GM12891 (cell line): Measurements from ENCODE around the gene TAOK3.

Experiments used
- DNase-seq: peaks from one replicate; pipeline ENCODE4 v3.0.0; 2011; ENCODE audit warnings: low spot score; ENCODE audit not compliant: insufficient read length
- FAIRE-seq: peaks from 2 replicates; lab custom pipeline; 2011; peaks lifted over from hg19 to GRCh38; lab: Jason Lieb, UNC
- PAX5 ChIP-seq: IDR thresholded peaks from 2 replicates; pipeline ENCODE4 v1.6.1; 2011; ENCODE audit warnings: low read length, moderate library complexity, mild to moderate bottlenecking; ENCODE audit not compliant: insufficient read depth, severe bottlenecking
- POLR2A ChIP-seq: IDR thresholded peaks from 2 replicates; pipeline ENCODE4 v1.6.1; 2011; ENCODE audit warnings: low read depth, low read length, control low read depth
- POLR2AphosphoS5 ChIP-seq: IDR thresholded peaks from 2 replicates; pipeline ENCODE4 v1.6.1; 2011; ENCODE audit warnings: low read depth, low read length, control low read depth
- POU2F2 ChIP-seq: IDR thresholded peaks from 2 replicates; pipeline ENCODE4 v1.6.1; 2011; ENCODE audit warnings: low read depth, mild to moderate bottlenecking, control low read depth, low read length, moderate library complexity
- SPI1 ChIP-seq: IDR thresholded peaks from 2 replicates; pipeline ENCODE4 v1.6.1; 2011; ENCODE audit warnings: low read depth, low read length, control low read depth
- TAF1 ChIP-seq: IDR thresholded peaks from 2 replicates; pipeline ENCODE4 v1.6.1; 2011; ENCODE audit warnings: low read depth, low read length, control low read depth

TAOK3 gene

DNA sequence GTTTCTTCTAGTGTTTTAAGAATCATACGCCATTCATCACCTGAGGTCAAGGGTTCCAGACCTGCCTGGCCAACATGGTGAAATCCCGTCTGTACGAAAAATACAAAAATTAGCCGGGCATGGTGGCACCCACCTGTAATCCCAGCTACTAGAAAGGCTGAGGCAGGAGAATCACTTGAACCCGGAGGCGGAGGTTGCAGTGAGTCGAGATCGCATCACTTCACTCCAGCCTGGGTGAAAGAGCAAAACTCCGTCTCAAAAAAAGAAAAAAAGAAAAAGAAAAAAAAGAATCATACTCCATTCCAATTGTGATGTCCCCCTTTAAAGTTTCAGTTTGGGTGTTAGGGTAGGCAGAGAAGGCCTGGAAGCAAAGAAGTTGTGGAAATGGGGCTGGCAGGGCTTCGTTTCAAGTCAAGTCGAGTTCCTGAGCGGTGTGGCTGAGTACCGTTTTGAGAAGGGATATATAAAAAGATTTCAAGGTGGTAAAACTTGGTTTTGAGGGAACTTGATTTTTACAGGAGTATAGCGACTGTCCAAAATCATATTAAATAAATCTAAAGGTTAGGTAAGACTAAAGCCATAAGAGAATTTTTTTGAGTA lies 1.5 kb upstream of the TAOK3 start:
- DNase-seq (no peak), FAIRE-seq (no peak)
- TF ChIP-seq TAF1 (no peak), POLR2AphosphoS5 (no peak), PAX5 (no peak), POLR2A (no peak), SPI1 (no peak), POU2F2 (no peak)

DNA sequence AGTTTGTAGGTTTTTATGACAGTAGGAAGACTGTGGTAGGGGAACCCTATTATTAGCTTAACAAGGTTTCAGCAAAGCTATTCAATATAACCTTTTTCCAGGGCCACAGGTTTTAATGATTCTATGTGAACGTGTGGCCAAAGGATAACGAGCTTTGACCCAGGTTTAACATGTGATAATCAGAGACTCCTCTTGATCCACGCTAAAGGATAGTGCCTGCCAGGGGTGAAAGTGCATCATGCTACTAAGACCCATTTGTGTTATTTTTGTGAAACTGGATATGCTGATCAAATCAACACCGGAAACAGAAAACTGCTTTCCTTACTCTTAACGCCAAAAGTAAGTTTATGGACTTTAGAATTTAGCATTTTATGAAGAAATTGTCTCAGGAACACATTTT lies 909 bp upstream of the TAOK3 start:
- DNase-seq (no peak), FAIRE-seq (no peak)
- TF ChIP-seq SPI1 (no peak), TAF1 (no peak), POLR2A (no peak), POU2F2 (no peak), POLR2AphosphoS5 (no peak), PAX5 (no peak)

DNA sequence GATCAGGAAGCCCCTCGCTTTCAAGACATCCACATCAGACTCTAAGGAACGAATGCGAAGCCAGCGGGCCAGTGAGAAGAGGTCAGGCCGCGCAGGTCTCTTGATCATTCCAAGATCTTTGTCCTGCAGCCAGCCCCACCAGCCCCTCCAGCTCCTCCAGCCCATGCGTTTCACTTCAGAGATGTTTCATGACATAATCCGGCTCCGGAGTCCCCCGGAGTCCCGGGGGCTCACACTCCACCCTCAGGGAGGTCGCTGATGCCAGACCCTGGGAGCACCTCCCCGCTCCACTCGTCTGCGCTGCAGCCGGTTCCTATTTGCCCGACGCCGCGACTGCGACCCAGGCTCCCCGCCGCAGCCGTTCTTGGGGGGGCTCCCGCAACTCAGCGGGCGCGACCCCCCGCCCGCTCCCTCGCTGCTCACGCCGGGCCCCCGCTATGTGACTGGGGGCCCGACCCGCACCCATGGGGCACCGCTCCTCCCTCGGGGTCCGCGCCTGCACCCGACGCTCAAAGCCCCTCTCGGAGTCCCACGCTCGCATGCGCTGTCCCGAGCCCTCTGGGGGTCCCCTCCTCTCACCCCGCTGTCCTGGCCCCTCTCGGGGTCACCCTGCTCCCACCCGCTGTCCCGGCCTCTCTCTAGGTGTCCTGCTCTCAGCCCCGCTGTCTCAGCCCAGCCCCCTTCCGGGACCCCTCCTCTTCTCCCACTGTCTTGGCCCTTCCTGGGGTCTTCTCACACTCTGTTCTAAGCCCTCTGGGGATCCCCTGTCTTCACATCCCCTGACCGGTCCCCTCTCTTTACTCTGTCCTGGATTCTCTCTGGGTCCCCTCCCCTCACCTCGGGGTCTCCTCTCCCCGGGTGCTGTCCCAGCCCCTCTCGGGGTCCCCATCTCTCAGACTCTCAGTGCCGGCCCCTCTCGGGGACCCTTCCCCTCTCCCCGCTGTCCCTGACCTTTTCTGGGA lies 1.1 kb downstream of the TAOK3 start:
- FAIRE-seq (no peak), DNase-seq (no peak)
- TF ChIP-seq POLR2AphosphoS5, result no peak

DNA sequence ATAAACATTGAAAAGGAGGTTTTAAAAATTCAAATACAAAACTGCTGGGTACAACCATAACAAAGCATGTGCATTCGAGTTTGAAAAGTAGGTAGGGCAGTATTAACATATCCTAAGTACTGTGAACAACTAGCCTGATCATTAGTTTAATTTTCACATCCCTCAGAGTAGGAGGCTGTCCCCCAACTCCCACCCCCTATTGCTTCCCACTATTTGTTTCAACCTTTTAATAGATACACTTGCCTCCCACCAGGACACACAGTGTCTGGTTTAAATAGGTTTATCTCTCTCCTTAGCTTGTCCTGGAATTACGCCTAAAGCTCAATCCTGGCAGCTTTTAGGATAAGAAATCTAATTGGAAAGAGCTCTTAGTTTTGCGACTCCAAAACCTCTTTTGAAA lies 2.1 kb downstream of the TAOK3 start:
- FAIRE-seq (no peak), DNase-seq (no peak)
- TF ChIP-seq POLR2A (no peak), POU2F2 (no peak), SPI1 (no peak), TAF1 (no peak), PAX5 (no peak), POLR2AphosphoS5 (no peak)

DNA sequence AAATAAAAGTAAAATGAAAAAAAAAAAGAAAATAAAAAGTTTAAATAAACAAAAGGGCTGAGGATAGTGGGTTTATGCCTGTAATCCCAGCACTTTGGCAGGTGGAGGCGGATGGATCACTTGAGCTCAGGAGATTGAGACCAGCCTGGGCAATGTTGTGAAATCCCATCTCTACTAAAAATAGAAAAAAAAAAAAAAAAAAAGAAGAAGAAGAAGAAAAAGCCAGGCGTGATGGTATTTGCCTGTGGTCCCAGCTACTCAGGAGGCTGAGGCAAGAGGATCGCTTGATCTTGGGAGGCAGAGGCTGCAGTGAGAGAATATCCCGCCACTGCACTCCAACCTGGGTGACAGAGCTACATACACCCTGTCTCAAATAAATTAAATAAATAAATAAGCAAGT lies 3.9 kb downstream of the TAOK3 start:
- DNase-seq (no peak), FAIRE-seq (no peak)
- no peak for TF ChIP-seq POLR2A
- TF ChIP-seq POU2F2, result no peak
- no peak for TF ChIP-seq TAF1
- TF ChIP-seq POLR2AphosphoS5, result no peak
- TF ChIP-seq SPI1, result no peak
- TF ChIP-seq PAX5, result no peak

DNA sequence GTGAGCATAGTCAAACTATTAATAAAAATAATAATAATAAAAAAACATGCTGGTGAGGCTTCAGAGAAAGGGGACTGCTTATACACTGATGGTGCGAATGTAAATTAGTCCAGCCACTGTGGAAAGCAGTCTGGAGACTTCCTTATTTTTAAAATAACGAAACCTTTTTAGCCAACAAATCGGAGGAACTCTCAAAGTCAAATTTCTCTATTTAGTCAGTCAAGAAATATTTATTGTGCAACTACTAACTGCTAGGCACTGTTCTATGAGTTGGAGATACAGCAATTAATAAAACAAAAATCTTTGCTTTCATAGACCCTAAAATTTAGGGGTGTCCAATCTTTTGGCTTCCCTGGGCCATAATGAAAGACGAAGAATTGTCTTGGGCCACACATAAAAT lies 10.8 kb downstream of the TAOK3 start:
- TF ChIP-seq SPI1 (no peak), TAF1 (no peak), POLR2AphosphoS5 (no peak)
- FAIRE-seq (no peak), DNase-seq (no peak)

DNA sequence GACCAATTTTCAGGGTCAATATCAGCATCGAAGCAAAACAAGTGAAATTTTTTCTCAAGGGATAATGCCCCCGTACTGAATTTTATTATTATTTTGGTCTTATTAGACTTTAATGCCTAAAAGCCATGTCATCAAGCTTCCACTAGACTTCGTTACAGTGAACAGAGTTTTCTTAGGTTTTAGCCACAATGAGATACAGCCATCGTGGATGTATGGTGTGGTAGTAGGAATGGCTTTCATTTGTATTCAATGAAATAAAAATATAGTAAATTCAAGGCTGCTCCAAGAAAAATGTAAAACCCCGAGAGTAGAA lies 11.7 kb downstream of the TAOK3 start:
- no peak for TF ChIP-seq PAX5
- TF ChIP-seq TAF1, result no peak
- no peak for TF ChIP-seq POU2F2
- TF ChIP-seq POLR2A, result no peak
- TF ChIP-seq SPI1, result no peak
- TF ChIP-seq POLR2AphosphoS5, result no peak
- DNase-seq, result no peak
- no peak for FAIRE-seq

DNA sequence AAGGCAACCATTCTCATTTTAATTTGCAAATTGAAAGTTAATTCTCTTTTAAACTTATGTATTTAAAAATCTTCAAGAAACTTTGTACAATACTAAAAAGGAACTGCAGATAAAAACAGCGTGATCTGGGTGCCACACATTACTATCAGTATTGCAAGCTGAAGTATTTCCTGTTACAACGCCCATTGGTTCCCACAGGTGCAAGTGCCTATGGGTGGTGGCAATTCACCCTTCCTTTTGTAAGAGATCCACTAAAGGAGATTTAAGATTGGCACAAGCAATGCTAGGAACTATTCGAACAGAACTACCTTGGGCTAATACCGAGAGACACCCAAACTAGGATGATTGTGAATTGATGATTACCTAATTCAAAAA lies 13.2 kb downstream of the TAOK3 start:
- TF ChIP-seq POU2F2 (no peak), SPI1 (no peak)
- FAIRE-seq, result peak; percentile 90
- no peak for DNase-seq

DNA sequence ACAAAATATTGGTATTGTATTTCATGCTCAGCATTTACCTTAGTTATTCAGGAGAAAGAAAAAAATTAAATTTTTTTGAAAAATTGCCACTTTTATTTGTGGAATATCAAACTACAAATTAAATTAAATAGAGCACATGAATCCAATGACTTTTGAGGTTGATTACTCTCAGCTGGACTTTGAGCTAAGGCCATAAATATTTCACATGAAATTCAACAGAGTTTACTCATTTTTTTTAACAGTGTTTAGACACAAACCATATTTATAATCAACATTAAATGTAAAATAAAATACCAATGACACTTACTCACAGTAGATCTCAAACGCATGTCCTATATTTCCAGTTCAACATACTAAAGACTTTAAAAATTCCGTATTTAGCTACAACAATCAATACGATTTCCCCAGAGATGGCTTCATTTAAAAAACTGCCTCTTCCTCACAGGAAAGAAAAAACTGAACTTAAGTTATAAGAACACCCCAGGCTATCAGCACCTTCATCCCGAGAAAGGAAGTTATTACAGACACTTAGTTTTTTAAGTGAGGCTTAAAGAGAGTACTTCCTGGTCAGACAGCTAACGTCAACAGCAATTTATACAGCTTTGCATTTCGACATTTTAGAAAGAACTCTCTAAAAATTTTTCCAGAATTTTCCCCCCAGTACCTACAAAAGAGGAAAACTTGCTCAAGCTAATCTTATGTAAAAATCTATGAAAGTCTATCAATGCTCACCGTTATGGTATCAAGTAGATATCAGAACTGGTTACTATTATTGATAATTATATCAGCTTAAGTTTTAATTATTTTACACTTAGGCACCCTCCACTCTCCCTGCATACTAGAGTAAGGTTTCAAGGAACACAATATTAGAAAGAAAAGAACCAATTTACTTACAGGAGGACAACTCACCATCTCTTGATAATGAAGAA lies 13.8 kb downstream of the TAOK3 start:
- FAIRE-seq, result peak; percentile 63
- TF ChIP-seq SPI1 (peak; percentile 46), POU2F2 (no peak), POLR2A (peak; percentile 31; the same call in 1 of the 2 replicates), TAF1 (no peak), POLR2AphosphoS5 (no peak)
- no peak for DNase-seq

DNA sequence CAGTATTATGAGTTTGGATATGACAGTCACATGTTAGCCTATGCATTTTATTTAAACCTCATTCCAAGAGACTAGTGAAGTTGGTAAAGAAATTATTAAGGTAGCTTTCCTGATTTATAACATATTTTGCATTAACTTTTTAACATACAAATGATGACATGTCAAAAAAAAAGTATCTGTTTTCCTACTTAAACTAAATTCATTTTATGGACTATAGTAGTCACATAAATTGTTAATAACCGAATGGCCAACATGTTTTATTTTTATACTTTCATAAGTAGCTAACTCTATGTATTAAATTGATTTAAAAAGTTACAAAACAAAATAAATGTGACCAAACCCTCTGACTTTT lies 14.7 kb downstream of the TAOK3 start:
- no peak for FAIRE-seq
- TF ChIP-seq SPI1 (no peak), PAX5 (no peak), POLR2AphosphoS5 (no peak), TAF1 (no peak), POLR2A (no peak), POU2F2 (no peak)
- no peak for DNase-seq
